Measurements from ENCODE around the gene RANBP17.

Gene RANBP17

DNA sequence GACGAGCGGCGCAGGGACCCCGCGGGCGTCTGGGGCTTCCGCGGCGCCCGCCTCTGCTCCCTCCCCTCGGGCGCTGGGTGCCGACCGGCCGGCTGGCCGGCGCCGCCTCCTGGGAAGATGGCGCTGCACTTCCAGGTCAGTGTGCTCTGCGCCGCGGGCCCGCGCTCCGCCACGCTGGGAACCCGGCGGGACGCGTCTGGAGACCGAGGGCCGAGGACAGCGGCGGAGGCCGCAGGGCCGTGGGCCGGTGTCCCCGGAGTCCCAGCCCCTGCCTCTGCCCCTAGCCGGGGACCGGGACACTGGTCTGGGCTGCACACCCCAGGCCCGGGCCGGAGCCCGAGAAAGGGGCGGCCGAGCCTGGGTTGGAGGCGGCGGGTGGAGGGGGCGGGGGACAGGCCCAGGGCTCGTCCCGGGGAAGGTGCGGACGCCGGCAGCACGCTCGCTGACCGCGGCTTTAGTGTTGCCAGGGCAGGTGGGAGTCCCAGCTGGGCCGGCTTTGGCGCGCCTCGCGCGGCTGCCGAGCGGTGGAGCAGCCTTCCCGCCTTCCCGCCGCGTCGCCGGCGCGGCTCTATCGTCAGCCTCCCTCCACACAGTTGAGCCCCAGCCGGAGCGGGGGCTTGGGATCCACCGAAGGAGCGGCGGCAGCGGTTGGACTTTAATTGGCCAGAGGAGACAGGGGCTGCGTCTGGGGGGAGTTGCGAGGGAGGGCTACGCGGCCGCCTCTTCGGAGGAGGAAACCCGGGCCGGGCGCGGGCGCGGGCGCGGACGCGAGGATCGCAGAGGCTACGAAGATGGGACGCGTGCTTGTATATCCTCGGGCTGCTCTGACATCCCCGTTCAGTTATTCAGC, at the start of gene RANBP17:
Gene RANBP17, plus strand, starts transcription at position 102 of the 850 bp plus-strand sequence.
- TF ChIP-seq, protein P1, sequence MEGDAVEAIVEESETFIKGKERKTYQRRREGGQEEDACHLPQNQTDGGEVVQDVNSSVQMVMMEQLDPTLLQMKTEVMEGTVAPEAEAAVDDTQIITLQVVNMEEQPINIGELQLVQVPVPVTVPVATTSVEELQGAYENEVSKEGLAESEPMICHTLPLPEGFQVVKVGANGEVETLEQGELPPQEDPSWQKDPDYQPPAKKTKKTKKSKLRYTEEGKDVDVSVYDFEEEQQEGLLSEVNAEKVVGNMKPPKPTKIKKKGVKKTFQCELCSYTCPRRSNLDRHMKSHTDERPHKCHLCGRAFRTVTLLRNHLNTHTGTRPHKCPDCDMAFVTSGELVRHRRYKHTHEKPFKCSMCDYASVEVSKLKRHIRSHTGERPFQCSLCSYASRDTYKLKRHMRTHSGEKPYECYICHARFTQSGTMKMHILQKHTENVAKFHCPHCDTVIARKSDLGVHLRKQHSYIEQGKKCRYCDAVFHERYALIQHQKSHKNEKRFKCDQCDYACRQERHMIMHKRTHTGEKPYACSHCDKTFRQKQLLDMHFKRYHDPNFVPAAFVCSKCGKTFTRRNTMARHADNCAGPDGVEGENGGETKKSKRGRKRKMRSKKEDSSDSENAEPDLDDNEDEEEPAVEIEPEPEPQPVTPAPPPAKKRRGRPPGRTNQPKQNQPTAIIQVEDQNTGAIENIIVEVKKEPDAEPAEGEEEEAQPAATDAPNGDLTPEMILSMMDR (IDR thresholded peaks at IDR 0.05; ENCODE audit: poor library complexity, severe bottlenecking) = peak; percentile 34
- H3K27me3 ChIP-seq (ENCODE audit: insufficient read depth, poor library complexity, severe bottlenecking) = no peaks in the 10 kb centered on the region
- ATAC-seq (ENCODE audit: low read depth) (peak; percentile 85), DNase-seq (ENCODE audit: low spot score) (peak; percentile 81)
- peak within 1 kb of the TSS; percentile 37 for H3K27ac ChIP-seq (ENCODE audit: poor library complexity, severe bottlenecking)
- H3K4me1 ChIP-seq (ENCODE audit: insufficient read depth, poor library complexity, severe bottlenecking) = peaks cover 8% of the 10 kb centered on the region
- H3K4me3 ChIP-seq (ENCODE audit: severe bottlenecking) = peak within 1 kb of the TSS; percentile 60
- peaks cover 12% of the 10 kb centered on the region for H3K9me3 ChIP-seq (ENCODE audit: severe bottlenecking)
- H3K36me3 ChIP-seq (ENCODE audit: low read depth) = no peaks in the 10 kb centered on the region

DNA sequence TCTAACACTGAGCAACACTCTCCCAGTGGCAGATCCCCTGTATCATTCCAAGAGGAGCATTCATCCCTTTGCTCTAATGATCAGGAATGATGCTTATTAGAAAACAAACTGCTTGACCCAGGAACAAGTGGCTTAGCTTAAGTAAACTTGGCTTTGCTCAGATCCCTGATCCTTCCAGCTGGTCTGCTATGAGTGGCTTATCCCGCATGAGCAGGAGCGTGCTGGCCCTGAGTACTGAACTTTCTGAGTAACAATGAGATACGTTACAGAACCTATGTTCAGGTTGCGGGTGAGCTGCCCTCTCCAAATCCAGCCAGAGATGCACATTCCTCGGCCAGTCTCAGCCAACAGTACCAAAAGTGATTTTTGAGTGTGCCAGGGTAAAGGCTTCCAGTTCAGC, 48.6 kb upstream of the RANBP17 start:
- Histone ChIP-seq H3K9me3 (ENCODE audit: severe bottlenecking) (no peaks in the 10 kb centered on the region), H3K4me1 (ENCODE audit: insufficient read depth, poor library complexity, severe bottlenecking) (no peaks in the 10 kb centered on the region), H3K36me3 (ENCODE audit: low read depth) (no peaks in the 10 kb centered on the region), H3K27me3 (ENCODE audit: insufficient read depth, poor library complexity, severe bottlenecking) (no peaks in the 10 kb centered on the region), H3K4me3 (ENCODE audit: severe bottlenecking) (no peak overlapping the region), H3K27ac (ENCODE audit: poor library complexity, severe bottlenecking) (no peak overlapping the region)
- DNase-seq (ENCODE audit: low spot score) (no peak), ATAC-seq (ENCODE audit: low read depth) (no peak)
- TF ChIP-seq, protein P1 (IDR thresholded peaks at IDR 0.05; ENCODE audit: poor library complexity, severe bottlenecking) = no peak

DNA sequence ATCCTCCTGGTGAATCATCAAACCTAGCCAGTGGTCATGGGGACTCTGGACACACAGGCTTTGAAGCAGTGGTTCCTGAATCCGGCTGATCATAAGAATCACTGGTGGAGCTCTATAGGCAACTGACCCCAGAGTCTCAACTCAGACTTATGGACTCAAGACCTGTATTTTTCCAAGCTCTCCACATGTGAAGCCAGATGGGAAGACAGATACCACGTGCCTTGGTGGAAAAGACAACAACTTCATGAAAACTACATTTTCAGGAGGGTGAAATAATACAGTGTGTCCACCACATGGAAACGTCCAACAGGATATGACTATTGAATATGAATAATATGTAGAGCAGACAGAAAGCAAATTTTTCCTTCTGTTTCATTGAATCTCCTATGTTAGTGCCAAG, 44.6 kb upstream of the RANBP17 start:
- TF ChIP-seq, protein P1 (IDR thresholded peaks at IDR 0.05; ENCODE audit: poor library complexity, severe bottlenecking) = no peak
- H3K9me3 ChIP-seq (ENCODE audit: severe bottlenecking) = no peaks in the 10 kb centered on the region
- ATAC-seq (ENCODE audit: low read depth) (no peak), DNase-seq (ENCODE audit: low spot score) (no peak)
- no peaks in the 10 kb centered on the region for H3K36me3 ChIP-seq (ENCODE audit: low read depth)
- peaks cover 2% of the 10 kb centered on the region for H3K27me3 ChIP-seq (ENCODE audit: insufficient read depth, poor library complexity, severe bottlenecking)
- no peaks in the 10 kb centered on the region for H3K4me1 ChIP-seq (ENCODE audit: insufficient read depth, poor library complexity, severe bottlenecking)
- no peak overlapping the region for H3K27ac ChIP-seq (ENCODE audit: poor library complexity, severe bottlenecking)
- no peak overlapping the region for H3K4me3 ChIP-seq (ENCODE audit: severe bottlenecking)

DNA sequence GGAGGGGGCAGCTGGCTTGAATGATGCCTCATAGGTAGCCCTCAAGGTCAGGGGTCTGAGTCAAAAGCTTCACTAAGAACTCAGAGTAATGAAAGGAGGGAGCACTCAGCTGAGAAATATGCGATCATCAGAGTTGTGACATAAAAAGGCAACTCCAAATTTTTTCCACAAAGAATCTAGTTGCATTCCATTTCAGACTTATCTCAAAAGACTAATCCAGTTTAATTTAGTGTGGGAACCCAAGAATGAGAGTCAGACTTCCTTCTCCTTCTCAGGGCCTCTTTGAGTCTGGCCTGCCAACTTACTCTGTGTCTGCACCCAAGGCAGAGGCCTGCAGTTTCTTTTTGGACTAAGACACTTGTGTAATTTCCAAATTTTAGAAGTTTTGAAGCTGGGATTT, 43.6 kb upstream of the RANBP17 start:
- Histone ChIP-seq H3K4me3 (ENCODE audit: severe bottlenecking) (no peak overlapping the region), H3K4me1 (ENCODE audit: insufficient read depth, poor library complexity, severe bottlenecking) (no peaks in the 10 kb centered on the region), H3K27ac (ENCODE audit: poor library complexity, severe bottlenecking) (no peak overlapping the region), H3K27me3 (ENCODE audit: insufficient read depth, poor library complexity, severe bottlenecking) (peaks cover 4% of the 10 kb centered on the region), H3K9me3 (ENCODE audit: severe bottlenecking) (no peaks in the 10 kb centered on the region), H3K36me3 (ENCODE audit: low read depth) (no peaks in the 10 kb centered on the region)
- TF ChIP-seq, protein P1 (IDR thresholded peaks at IDR 0.05; ENCODE audit: poor library complexity, severe bottlenecking) = no peak
- DNase-seq (ENCODE audit: low spot score) (no peak), ATAC-seq (ENCODE audit: low read depth) (no peak)

DNA sequence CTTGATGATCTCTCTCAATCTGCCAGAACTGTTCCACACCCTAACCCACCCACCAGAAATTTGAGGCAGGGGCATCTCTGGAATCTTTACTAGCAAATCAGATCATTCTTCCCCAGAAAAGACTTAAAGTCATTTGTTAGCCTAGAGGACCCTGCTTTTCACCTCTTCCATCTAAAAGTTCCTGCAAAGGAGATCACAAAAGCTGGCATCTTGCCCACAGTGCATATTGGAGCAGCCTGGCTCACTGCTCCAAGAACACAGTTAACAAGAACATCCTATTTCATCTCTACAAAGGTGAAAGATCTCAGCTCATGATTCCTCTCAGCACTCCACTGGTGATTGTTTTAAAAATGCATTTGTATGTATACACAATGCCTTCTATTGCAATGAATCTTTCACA, 42.0 kb upstream of the RANBP17 start:
- H3K9me3 ChIP-seq (ENCODE audit: severe bottlenecking) = no peaks in the 10 kb centered on the region
- no peak overlapping the region for H3K27ac ChIP-seq (ENCODE audit: poor library complexity, severe bottlenecking)
- H3K36me3 ChIP-seq (ENCODE audit: low read depth) = no peaks in the 10 kb centered on the region
- H3K27me3 ChIP-seq (ENCODE audit: insufficient read depth, poor library complexity, severe bottlenecking) = peaks cover 4% of the 10 kb centered on the region
- no peak for ATAC-seq (ENCODE audit: low read depth)
- no peak overlapping the region for H3K4me3 ChIP-seq (ENCODE audit: severe bottlenecking)
- H3K4me1 ChIP-seq (ENCODE audit: insufficient read depth, poor library complexity, severe bottlenecking) = no peaks in the 10 kb centered on the region
- TF ChIP-seq, protein P1 (IDR thresholded peaks at IDR 0.05; ENCODE audit: poor library complexity, severe bottlenecking) = no peak
- no peak for DNase-seq (ENCODE audit: low spot score)

Measured in RWPE2 (cell line).